Memory B cell (primary cell): ENCODE results near the gene PPME1.
"Not testable (repeated sequence)": the region's sequence is repeated elsewhere in the genome, so short reads cannot be mapped to it uniquely, and the experiment has no call there.

Source experiments
- ATAC-seq: fragments of 150-1000 bp; cut with Tn5 transposase; 2 replicates; pipeline ENCODE4 v1.10.0; 2021; ENCODE audit warnings: low read depth, mild to moderate bottlenecking, moderate library complexity
- DNase-seq, 2 donors: peaks; one replicate each; pipeline ENCODE4 v3.0.0; 2022; ENCODE audit warnings: low spot score in 2 of 2
- H3K27ac Mint-ChIP-seq: one replicate; pipeline ENCODE4 v1.8.0; 2022; ENCODE audit warnings: mild to moderate bottlenecking, moderate library complexity, mixed read lengths
- H3K27me3 Mint-ChIP-seq: one replicate; pipeline ENCODE4 v1.8.0; 2022; ENCODE audit warnings: mixed read lengths
- H3K36me3 Mint-ChIP-seq: one replicate; pipeline ENCODE4 v1.8.0; 2022; ENCODE audit warnings: mild to moderate bottlenecking, mixed read lengths
- H3K4me1 Mint-ChIP-seq: one replicate; pipeline ENCODE4 v1.8.0; 2022; ENCODE audit warnings: mixed read lengths
- H3K4me3 Mint-ChIP-seq: one replicate; pipeline ENCODE4 v1.8.0; 2022; ENCODE audit warnings: mild to moderate bottlenecking, moderate library complexity, mixed read lengths
- H3K9me3 Mint-ChIP-seq: one replicate; pipeline ENCODE4 v1.8.0; 2022; ENCODE audit warnings: mixed read lengths

Gene PPME1

GRCh38 chr11:74170694-74171629 is at the start of gene PPME1, which contains the start of gene C2CD3:
Gene PPME1 (plus strand): TSS chr11:74171289. CDS start chr11:74171422, 133 bp downstream.
Gene C2CD3 (minus strand): TSS chr11:74171002. CDS start chr11:74170792, 210 bp downstream.
- H3K36me3 Mint-ChIP-seq, result peaks cover 5% of the 10 kb centered on the region

GRCh38 chr11:74121804-74122203 is 49.3 kb upstream of the PPME1 start:
- no peak for DNase-seq
- H3K27me3 Mint-ChIP-seq, result no peaks in the 10 kb centered on the region
- H3K4me1 Mint-ChIP-seq, result no peaks in the 10 kb centered on the region
- H3K9me3 Mint-ChIP-seq, result peaks cover 2% of the 10 kb centered on the region
- peaks cover 28% of the 10 kb centered on the region for H3K36me3 Mint-ChIP-seq
- ATAC-seq, result no peak
- no peak overlapping the region for H3K4me3 Mint-ChIP-seq
- no peak overlapping the region for H3K27ac Mint-ChIP-seq

More at GRCh38 chr11:74170694-74171629, at the start of gene PPME1, which contains the start of gene C2CD3:
- DNase-seq (peak; percentile 88 to 94), ATAC-seq (peak; percentile 93)
- H3K4me1 Mint-ChIP-seq, result peaks cover 5% of the 10 kb centered on the region
- H3K4me3 Mint-ChIP-seq, result no peak within 1 kb of the TSS
- H3K27ac Mint-ChIP-seq, result no peak within 1 kb of the TSS
- H3K9me3 Mint-ChIP-seq, result no peaks in the 10 kb centered on the region
- H3K27me3 Mint-ChIP-seq, result no peaks in the 10 kb centered on the region

GRCh38 chr11:74123008-74123448 is 48.1 kb upstream of the PPME1 start:
- peaks cover 22% of the 10 kb centered on the region for H3K36me3 Mint-ChIP-seq
- no peak for DNase-seq

GRCh38 chr11:74129121-74129520 is 42.0 kb upstream of the PPME1 start:
- H3K4me1 Mint-ChIP-seq, H3K9me3 Mint-ChIP-seq, ATAC-seq, DNase-seq, H3K27ac Mint-ChIP-seq, H3K27me3 Mint-ChIP-seq, H3K4me3 Mint-ChIP-seq: not testable (repeated sequence)
- H3K36me3 Mint-ChIP-seq, result peaks cover 18% of the 10 kb centered on the region

More at GRCh38 chr11:74123008-74123448, 48.1 kb upstream of the PPME1 start:
- no peaks in the 10 kb centered on the region for H3K4me1 Mint-ChIP-seq
- H3K27me3 Mint-ChIP-seq, result no peaks in the 10 kb centered on the region
- no peak overlapping the region for H3K27ac Mint-ChIP-seq
- no peak for ATAC-seq
- peaks cover 2% of the 10 kb centered on the region for H3K9me3 Mint-ChIP-seq
- H3K4me3 Mint-ChIP-seq, result no peak overlapping the region

- Mint-ChIP-seq H3K36me3 (peaks cover 32% of the 10 kb centered on the region), H3K4me3 (no peak overlapping the region), H3K27ac (no peak overlapping the region), H3K27me3 (no peaks in the 10 kb centered on the region), H3K4me1 (no peaks in the 10 kb centered on the region), H3K9me3 (no peaks in the 10 kb centered on the region)
- no peak for DNase-seq
- no peak for ATAC-seq
Measured at GRCh38 chr11:74132833-74133232, 38.3 kb upstream of the PPME1 start.

GRCh38 chr11:74133436-74133835 is 37.7 kb upstream of the PPME1 start:
- no peak overlapping the region for H3K4me3 Mint-ChIP-seq
- H3K9me3 Mint-ChIP-seq, result no peaks in the 10 kb centered on the region
- peaks cover 36% of the 10 kb centered on the region for H3K36me3 Mint-ChIP-seq
- no peaks in the 10 kb centered on the region for H3K4me1 Mint-ChIP-seq
- DNase-seq, result no peak
- no peaks in the 10 kb centered on the region for H3K27me3 Mint-ChIP-seq
- H3K27ac Mint-ChIP-seq, result no peak overlapping the region
- no peak for ATAC-seq

GRCh38 chr11:74134661-74135060 is 36.4 kb upstream of the PPME1 start:
- Mint-ChIP-seq H3K4me3 (no peak overlapping the region), H3K36me3 (peaks cover 43% of the 10 kb centered on the region), H3K27ac (no peak overlapping the region), H3K27me3 (no peaks in the 10 kb centered on the region), H3K9me3 (no peaks in the 10 kb centered on the region), H3K4me1 (no peaks in the 10 kb centered on the region)
- DNase-seq, result no peak
- ATAC-seq, result no peak

DNA sequence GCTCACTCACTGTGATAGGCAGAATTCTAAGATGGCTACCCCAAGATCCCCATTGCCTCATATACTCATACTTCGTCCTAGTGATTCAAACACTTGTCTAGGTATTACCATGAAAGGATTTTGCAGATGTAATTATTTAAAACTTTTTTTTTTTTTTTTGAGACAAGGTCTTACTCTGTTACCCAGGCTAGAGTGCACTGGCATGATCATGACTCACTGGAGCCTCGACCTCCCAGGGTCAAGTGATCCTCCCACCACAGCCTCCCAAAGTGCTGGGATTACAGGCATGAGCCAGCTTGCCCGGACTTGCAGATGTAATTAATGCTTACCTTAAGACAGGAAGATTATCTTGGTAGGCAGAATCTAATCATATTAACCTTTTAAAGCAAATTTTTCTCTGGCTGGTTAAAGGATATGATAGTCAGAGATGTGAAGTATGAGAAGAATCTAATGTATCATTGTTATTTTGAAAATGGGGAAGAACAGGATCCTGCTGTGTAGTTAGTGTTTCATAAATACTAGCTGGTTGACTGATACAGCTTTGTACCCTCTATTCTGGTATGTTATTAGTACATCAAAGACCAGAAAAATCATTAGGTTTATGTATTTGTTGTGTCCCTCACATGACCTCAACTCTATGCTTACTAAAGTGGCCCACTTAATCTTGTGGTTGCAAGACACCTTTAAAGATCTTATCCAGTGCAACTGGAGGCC is 35.8 kb upstream of the PPME1 start:
- Mint-ChIP-seq H3K9me3 (no peaks in the 10 kb centered on the region), H3K27ac (no peak overlapping the region), H3K36me3 (peaks cover 44% of the 10 kb centered on the region)

GRCh38 chr11:74138021-74138420 is 33.1 kb upstream of the PPME1 start:
- no peak for DNase-seq
- peaks cover 30% of the 10 kb centered on the region for H3K36me3 Mint-ChIP-seq
- no peak for ATAC-seq
- H3K4me3 Mint-ChIP-seq, result no peak overlapping the region
- no peak overlapping the region for H3K27ac Mint-ChIP-seq
- no peaks in the 10 kb centered on the region for H3K9me3 Mint-ChIP-seq
- H3K4me1 Mint-ChIP-seq, result peaks cover 3% of the 10 kb centered on the region
- no peaks in the 10 kb centered on the region for H3K27me3 Mint-ChIP-seq

More for the DNA sequence above, 35.8 kb upstream of the PPME1 start:
- Mint-ChIP-seq H3K4me3 (no peak overlapping the region), H3K4me1 (no peaks in the 10 kb centered on the region), H3K27me3 (no peaks in the 10 kb centered on the region)
- DNase-seq (no peak), ATAC-seq (no peak)

- DNase-seq (no peak), ATAC-seq (no peak)
- H3K4me3 Mint-ChIP-seq, result no peak overlapping the region
- peaks cover 26% of the 10 kb centered on the region for H3K36me3 Mint-ChIP-seq
- H3K27ac Mint-ChIP-seq, result no peak overlapping the region
- H3K27me3 Mint-ChIP-seq, result no peaks in the 10 kb centered on the region
- peaks cover 3% of the 10 kb centered on the region for H3K4me1 Mint-ChIP-seq
- no peaks in the 10 kb centered on the region for H3K9me3 Mint-ChIP-seq
Measured at GRCh38 chr11:74138572-74138971, 32.5 kb upstream of the PPME1 start.

GRCh38 chr11:74139151-74139918 is 31.8 kb upstream of the PPME1 start:
- peaks cover 26% of the 10 kb centered on the region for H3K36me3 Mint-ChIP-seq
- H3K27ac Mint-ChIP-seq, result no peak overlapping the region
- no peaks in the 10 kb centered on the region for H3K27me3 Mint-ChIP-seq
- ATAC-seq, result no peak
- DNase-seq, result no peak
- H3K9me3 Mint-ChIP-seq, result no peaks in the 10 kb centered on the region
- peaks cover 3% of the 10 kb centered on the region for H3K4me1 Mint-ChIP-seq
- H3K4me3 Mint-ChIP-seq, result no peak overlapping the region

DNA sequence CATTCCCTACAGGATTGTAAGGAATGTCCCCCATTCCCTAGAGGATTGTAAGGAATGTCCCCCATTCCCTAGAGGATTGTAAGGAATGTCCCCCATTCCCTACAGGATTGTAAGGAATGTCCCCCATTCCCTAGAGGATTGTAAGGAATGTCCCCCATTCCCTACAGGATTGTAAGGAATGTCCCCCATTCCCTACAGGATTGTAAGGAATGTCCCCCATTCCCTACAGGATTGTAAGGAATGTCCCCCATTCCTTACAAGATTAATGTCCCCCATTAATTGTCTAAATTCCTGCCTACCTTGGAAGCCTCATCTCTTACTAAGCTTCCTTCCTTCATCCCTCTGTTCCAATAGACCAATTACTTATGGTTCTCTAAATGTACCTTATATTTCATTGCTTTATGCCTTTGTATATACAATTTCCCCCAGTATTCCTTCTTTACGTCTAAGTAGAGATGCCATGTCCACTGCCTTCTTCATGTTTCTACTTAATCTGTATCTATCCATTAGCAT is 31.1 kb upstream of the PPME1 start:
- DNase-seq, H3K4me3 Mint-ChIP-seq, H3K9me3 Mint-ChIP-seq, H3K27ac Mint-ChIP-seq, H3K27me3 Mint-ChIP-seq, ATAC-seq, H3K4me1 Mint-ChIP-seq: not testable (repeated sequence)
- peaks cover 28% of the 10 kb centered on the region for H3K36me3 Mint-ChIP-seq

DNA sequence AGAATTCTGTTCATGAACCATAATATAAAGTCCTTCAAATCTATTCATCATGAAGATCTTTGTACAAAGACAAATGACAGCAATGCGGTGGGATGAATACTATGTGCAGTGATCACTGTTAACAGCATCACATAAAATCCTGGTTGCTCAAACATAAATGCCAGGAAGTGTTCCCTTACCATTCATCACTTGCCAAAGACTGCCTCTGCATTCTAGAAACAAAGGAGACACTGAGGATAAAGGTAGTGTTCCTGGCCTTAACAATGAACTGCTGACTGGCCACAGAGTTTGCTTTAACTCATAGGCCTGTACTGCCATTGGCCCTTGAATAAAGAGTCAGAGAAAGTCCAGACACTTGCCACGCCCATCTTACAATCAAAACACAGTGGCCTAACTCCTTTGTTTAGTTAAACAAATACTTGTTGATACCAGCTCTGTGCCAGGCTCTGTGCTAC is 29.8 kb upstream of the PPME1 start:
- no peak for DNase-seq
- H3K36me3 Mint-ChIP-seq, result peaks cover 25% of the 10 kb centered on the region
- no peak for ATAC-seq
- no peak overlapping the region for H3K27ac Mint-ChIP-seq
- no peaks in the 10 kb centered on the region for H3K9me3 Mint-ChIP-seq
- peaks cover 3% of the 10 kb centered on the region for H3K4me1 Mint-ChIP-seq
- H3K4me3 Mint-ChIP-seq, result no peak overlapping the region
- no peaks in the 10 kb centered on the region for H3K27me3 Mint-ChIP-seq
